Measurements from ENCODE around the gene RERE.

DNA sequence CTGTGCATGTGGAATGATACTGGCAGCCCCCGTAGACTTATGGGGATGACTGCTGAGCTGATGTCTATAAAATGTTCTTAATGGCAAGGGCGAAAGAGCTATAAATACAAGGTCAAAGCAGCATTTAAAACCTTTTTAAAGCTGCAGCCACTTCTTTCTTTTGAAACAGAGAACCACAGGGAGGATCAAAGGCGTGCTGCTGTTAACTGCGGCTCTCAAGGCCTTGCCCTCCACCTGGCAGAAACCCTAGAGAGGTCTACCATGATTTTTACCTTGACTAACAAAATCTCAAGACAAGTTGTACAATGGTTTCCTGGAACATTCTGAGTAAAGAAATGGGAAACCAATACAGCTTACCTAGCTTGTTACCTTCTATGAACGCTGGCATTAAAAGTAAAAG is 409.8 kb downstream of the RERE start:
- TF ChIP-seq, protein P1, sequence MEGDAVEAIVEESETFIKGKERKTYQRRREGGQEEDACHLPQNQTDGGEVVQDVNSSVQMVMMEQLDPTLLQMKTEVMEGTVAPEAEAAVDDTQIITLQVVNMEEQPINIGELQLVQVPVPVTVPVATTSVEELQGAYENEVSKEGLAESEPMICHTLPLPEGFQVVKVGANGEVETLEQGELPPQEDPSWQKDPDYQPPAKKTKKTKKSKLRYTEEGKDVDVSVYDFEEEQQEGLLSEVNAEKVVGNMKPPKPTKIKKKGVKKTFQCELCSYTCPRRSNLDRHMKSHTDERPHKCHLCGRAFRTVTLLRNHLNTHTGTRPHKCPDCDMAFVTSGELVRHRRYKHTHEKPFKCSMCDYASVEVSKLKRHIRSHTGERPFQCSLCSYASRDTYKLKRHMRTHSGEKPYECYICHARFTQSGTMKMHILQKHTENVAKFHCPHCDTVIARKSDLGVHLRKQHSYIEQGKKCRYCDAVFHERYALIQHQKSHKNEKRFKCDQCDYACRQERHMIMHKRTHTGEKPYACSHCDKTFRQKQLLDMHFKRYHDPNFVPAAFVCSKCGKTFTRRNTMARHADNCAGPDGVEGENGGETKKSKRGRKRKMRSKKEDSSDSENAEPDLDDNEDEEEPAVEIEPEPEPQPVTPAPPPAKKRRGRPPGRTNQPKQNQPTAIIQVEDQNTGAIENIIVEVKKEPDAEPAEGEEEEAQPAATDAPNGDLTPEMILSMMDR (IDR thresholded peaks at IDR 0.05; ENCODE audit: extremely low read depth in 1 of 2, insufficient read depth in 1 of 2, low read depth in 1 of 2, low read length in 2 of 2) = no peak
- TF ChIP-seq, protein P2, sequence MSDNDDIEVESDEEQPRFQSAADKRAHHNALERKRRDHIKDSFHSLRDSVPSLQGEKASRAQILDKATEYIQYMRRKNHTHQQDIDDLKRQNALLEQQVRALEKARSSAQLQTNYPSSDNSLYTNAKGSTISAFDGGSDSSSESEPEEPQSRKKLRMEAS (IDR thresholded peaks at IDR 0.05; ENCODE audit: insufficient read depth, insufficient read length) = no peak
- no peak for TF ChIP-seq POLR2A (IDR thresholded peaks at IDR 0.05; ENCODE audit: low read depth, low read length)
